ENCODE data around the gene DDX46.
"Not testable (repeated sequence)": the region's sequence is repeated elsewhere in the genome, so short reads cannot be mapped to it uniquely, and the experiment has no call there.

DDX46 gene, protein sequence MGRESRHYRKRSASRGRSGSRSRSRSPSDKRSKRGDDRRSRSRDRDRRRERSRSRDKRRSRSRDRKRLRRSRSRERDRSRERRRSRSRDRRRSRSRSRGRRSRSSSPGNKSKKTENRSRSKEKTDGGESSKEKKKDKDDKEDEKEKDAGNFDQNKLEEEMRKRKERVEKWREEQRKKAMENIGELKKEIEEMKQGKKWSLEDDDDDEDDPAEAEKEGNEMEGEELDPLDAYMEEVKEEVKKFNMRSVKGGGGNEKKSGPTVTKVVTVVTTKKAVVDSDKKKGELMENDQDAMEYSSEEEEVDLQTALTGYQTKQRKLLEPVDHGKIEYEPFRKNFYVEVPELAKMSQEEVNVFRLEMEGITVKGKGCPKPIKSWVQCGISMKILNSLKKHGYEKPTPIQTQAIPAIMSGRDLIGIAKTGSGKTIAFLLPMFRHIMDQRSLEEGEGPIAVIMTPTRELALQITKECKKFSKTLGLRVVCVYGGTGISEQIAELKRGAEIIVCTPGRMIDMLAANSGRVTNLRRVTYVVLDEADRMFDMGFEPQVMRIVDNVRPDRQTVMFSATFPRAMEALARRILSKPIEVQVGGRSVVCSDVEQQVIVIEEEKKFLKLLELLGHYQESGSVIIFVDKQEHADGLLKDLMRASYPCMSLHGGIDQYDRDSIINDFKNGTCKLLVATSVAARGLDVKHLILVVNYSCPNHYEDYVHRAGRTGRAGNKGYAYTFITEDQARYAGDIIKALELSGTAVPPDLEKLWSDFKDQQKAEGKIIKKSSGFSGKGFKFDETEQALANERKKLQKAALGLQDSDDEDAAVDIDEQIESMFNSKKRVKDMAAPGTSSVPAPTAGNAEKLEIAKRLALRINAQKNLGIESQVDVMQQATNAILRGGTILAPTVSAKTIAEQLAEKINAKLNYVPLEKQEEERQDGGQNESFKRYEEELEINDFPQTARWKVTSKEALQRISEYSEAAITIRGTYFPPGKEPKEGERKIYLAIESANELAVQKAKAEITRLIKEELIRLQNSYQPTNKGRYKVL

DNA sequence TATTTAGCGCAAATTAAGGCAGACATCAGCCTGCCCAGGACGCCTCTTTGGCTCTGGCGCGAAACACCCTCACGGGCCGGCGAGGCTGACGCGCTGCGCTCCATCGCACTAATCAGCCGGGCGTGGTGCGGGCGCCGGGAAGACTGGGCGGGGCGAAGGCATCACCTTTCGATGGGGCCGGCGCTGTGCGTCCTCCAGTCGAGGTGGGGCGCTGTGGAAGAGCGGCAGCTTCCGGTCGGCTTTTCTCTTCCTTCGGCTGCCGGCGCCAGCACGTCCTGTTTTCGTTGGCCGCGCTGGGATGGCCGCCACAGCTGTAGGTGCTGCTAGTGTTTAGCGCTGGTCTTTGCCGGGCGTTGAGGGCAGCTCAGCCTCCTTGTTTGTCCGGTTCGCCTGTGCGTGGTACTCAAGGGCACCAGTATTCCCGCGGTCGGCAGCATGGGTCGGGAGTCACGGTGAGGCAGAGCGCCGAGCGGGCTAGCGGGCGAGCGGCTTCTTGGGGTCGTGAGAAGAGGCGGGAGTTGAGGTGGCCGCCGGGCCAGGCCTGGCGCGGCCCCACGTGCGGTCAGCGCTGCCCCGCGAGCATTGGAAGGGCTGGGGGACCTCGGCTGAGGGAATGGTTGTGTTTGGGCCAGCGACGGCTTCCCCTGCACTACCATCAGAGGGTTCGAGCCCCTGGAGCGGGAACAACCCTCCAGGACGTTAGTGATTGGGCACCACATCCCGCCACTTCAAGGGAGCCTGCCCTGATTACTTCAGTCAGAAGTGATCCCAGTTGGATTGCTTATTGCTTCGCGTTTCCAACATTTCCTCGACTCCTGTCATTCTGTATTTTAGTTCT is at the start of gene DDX46:
TSS of gene DDX46 (plus strand) at position 276 of the 838 bp plus-strand sequence. CDS start at position 436, 160 bp downstream.
- peak; percentile 95 for DNase-seq
- in situ Hi-C loops (cut with MboI; ENCODE audit: low pct_unique_long_range_greater_than_20kb, low sequenced_read_pairs) = no loop called here

DNA sequence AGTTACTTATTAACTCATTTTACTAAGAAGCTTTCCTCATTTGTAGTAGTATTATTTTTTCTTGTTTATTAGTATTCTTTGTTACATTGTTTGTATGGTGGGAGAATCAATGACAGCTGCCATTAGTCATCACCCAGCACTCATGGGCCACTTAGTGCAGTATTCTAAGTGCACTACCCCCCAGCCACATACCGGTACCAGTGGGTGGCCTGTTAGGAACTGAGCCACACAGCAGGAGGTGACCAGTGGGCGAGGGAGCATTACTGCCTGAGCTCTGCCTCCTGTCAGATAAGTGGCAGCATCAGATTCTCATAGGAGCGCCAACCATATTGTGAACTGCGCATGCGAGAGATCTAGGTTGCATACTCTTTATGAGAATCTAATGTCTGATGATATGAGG is 44.5 kb upstream of the DDX46 start:
- in situ Hi-C loops (cut with MboI; ENCODE audit: low pct_unique_long_range_greater_than_20kb, low sequenced_read_pairs) = no loop called here
- DNase-seq = no peak

DNA sequence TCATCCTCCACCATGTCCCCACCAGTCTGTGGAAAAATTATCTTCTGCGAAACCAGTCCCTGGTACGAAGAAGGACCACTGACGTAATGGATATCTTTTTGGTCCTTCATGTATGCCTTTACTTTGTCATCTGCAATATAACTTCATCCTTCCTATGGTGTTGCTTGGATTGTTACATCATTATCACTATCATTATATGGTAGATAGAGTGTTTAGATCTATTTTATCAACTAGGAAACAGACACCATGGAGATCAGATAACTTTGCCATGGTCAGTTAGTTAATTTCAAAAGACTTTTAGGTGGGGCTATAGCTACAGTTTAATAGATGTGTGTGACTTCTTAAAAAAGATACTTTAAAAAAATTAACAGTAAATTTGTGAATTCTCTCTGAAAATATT is 44.0 kb upstream of the DDX46 start:
- DNase-seq = no peak
- in situ Hi-C loops (cut with MboI; ENCODE audit: low pct_unique_long_range_greater_than_20kb, low sequenced_read_pairs) = no loop called here

DNA sequence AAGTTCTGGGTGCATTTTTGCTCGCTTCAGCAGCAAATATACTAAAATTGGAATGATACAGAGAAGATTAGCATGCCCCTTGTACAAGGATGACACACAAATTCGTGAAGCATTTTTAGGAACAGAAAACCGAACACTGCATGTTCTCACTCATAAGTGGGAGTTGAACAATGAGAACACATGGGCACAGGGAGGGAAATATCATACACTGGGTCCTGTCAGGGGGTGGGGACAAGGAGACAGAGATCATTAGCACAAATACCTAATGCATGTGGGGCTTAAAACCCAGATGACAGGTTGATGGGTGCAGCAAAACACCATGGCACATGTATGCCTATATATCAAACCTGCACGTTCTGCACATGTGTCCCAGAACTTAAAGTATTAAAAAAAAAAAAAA is 43.1 kb upstream of the DDX46 start:
- in situ Hi-C loops (cut with MboI; ENCODE audit: low pct_unique_long_range_greater_than_20kb, low sequenced_read_pairs); DNase-seq: not testable (repeated sequence)

DNA sequence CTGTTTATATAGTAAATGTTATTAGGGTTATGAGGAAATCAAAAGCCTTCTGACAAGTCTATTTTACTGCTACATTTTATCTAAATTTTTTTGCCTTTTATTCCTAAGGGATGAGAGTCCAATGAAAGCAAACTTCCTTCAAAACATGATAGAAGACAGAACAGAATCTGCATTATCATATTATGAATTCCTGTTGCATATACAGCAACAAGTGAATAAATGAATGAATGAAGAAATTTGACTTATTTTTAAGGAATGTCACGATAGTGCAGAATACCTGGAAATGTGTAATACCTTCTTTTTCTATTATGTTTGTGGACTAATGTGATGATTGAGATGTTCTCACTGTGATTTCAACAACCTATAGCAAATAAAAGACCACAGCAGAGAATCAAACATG is 33.7 kb upstream of the DDX46 start:
- in situ Hi-C loops (cut with MboI; ENCODE audit: low pct_unique_long_range_greater_than_20kb, low sequenced_read_pairs) = no loop called here
- DNase-seq = no peak

DNA sequence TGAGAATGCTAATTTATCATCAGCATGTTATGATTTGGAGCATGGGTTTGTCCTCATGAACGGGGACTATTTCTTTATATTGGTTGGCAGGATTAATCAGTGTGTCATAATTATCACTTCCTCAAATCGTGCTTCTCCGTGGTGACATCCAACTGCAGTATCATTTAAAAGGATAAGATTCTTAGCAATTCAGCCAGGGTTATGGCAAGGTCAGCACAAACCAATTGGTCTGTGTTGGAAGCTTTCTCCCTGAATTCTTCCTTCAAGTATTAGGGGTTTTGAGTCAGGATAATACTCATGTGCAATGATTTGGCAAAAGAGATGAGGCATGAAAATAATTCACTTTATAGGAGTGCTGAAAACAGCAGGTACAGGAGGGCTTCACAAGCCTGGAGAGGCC is 25.8 kb upstream of the DDX46 start:
- in situ Hi-C loops (cut with MboI; ENCODE audit: low pct_unique_long_range_greater_than_20kb, low sequenced_read_pairs) = no loop called here
- peak; percentile 7 for DNase-seq

DNA sequence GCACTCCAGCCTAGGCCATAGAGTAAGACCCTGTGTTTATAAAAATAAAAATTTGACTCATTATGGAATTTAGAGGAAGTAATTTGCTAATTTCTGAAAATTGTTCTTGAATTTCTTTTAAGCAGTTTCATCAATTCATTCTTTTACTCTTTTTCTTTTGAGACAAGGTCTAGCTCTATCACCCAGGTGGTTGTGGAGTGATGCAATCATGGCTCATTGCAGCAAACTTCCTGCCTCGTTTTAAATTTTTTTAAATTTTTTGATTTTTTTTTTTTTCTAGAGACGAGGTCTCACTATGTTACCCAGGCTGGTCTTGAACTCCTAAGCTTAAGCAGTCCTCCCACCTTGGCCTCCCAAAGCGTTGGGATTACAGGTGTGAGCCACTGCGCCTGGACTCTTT is 23.3 kb upstream of the DDX46 start:
- peak; percentile 11 for DNase-seq
- in situ Hi-C loops (cut with MboI; ENCODE audit: low pct_unique_long_range_greater_than_20kb, low sequenced_read_pairs) = no loop called here

DNA sequence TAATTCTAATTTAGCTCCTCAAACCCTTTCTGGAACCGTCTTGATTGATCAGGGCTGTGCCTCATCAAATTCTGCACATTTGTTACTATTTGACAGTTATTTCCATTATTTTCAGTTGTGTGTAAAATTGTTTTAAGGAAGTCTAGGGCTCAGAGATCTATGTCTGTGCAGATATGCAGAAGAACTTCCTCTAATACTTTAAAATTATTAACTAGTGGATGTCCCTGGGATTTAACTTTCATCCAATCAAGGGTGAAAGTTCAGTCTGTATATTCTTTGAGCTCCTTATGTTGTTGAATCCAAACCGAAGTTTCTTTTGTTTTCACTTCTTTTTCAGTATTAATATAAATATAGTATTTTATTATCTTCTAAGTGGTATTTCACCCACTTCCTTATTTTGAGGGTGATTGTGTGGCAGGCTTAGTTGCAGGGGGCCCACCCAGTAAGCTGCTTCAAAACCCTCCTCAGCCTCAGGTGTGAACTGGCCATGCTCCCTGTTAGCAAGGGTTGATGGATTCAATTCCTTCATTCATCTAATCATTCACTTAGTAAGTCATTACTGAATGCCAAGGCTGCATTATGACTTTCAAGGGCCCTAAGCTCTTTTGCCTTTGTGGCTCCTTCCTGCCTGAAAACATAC is 22.3 kb upstream of the DDX46 start:
- in situ Hi-C loops (cut with MboI; ENCODE audit: low pct_unique_long_range_greater_than_20kb, low sequenced_read_pairs) = no loop called here

DNA sequence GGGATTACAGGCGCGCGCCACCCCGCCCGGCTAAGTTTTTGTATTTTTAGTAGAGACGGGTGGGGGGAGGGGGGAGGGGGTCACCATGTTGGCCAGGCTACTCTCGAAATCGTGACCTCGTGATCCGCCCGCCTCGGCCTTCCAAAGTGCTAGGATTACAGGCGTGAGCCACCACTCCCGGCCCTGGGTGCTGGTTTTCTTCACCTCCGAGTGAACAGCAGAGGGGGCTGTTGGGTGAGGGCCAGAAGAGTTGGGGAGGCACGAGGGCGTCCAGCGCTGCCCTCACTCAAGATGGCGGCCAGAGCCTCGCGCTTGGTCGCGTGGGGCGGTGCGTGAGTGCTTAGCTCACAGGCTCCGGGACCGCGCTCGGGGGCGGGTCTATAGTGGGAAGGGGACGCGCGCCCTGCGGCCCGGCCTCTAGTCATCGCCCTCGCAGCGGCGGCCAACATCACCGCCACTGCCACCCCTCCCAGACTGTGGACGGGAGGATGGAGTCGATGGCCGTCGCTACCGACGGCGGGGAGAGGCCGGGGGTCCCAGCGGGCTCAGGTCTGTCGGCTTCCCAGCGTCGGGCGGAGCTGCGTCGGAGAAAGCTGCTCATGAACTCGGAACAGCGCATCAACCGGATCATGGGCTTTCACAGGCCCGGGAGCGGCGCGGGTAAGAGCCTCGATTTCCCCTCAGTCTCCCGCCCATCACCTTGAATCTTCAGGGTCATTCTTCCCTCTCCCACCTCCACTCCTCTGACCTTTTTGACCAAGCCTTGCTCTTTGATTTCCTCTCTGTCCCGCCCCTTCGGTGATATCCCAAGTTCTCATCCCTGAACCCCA is 20.2 kb upstream of the DDX46 start, which contains the start of gene CAMLG:
TSS of gene CAMLG (plus strand) at position 416 of the 830 bp plus-strand sequence. CDS start at position 489, 73 bp downstream.
- peak; percentile 99 for DNase-seq
- in situ Hi-C loops (cut with MboI; ENCODE audit: low pct_unique_long_range_greater_than_20kb, low sequenced_read_pairs) = no loop called here

More for the DNA sequence above, 22.3 kb upstream of the DDX46 start:
- DNase-seq = peak; percentile 13

DNA sequence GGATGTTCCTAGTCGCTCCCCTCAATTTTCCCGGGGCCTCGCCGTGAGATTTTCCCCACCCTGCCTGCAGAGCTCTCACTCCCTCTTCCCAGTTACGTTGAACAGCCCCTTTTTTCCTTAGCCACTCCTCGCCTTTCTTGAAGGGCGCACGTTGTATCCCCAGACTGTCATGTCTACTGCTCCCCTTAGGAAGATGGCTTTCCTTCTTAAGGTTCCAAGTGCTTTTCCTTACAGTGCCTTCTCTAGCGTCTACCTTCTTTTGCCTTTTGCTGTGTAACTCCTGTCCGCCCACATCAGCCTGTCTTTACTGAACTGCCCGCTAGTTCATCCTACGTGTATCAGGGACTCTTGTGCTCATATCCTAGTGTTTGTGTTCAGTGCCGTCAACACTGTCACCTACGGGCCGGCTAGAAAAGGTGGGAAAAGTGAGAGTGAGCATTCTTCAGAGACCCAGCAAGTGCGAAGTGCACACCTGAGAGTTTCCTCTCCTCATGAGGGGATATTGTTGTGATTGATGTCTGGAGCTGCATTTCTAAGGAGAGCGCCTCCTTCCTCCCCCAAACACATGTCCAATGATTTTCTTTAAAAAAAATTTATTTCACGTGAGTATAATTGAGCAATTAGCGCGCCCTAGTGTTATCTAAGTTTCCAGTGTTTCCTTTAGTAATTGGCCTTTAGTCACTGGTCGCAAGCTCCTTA is 19.5 kb upstream of the DDX46 start:
- in situ Hi-C loops (cut with MboI; ENCODE audit: low pct_unique_long_range_greater_than_20kb, low sequenced_read_pairs) = no loop called here
- peak; percentile 68 for DNase-seq

DNA sequence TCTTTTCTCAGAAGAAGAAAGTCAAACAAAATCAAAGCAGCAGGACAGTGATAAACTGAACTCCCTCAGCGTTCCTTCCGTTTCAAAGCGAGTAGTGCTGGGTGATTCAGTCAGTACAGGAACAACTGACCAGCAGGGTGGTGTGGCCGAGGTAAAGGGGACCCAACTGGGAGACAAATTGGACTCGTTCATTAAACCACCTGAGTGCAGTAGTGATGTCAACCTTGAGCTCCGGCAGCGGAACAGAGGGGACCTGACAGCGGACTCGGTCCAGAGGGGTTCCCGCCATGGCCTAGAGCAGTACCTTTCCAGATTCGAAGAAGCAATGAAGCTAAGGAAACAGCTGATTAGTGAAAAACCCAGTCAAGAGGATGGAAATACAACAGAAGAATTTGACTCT is 17.5 kb upstream of the DDX46 start:
- in situ Hi-C loops (cut with MboI; ENCODE audit: low pct_unique_long_range_greater_than_20kb, low sequenced_read_pairs) = no loop called here
- no peak for DNase-seq

DNA sequence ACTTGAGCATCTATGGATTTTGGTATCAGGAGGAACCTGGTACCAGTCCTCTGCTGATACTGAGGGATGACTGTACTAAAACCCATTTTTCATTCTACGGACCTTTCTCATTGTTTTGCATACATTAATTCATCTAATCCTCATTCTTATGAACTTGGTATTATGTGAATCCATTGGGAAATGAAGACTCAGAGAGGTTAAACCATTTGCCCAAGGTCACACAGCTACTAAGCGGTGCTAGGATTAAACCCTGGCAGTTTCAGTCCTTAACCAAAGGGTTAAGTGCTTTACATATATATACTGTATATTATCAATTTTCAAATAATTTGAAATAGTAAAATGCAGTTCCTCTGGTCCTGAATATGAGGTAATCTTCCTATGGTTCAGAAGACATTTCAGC is 16.4 kb upstream of the DDX46 start:
- no peak for DNase-seq
- in situ Hi-C loops (cut with MboI; ENCODE audit: low pct_unique_long_range_greater_than_20kb, low sequenced_read_pairs) = no loop called here

DNA sequence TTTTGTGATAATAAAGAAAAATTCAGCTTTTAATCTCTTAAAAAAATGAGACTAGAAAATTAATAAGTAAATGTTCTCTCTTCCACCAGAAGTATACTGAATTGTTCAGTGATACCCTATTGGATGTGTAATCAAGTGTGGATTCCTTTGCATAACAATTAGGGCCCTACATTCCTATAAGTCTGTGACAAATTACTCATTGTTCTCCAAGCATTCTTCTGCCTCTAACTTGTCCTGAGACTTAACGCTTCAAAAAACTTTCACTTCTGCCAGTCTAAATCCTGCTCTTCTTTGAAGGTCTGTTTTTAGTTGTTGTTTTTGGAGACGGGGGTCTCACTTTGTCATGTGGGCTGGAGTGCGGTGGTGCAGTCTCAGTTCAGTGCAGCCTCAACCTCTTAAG is 9.2 kb upstream of the DDX46 start:
- DNase-seq = no peak
- in situ Hi-C loops (cut with MboI; ENCODE audit: low pct_unique_long_range_greater_than_20kb, low sequenced_read_pairs) = no loop called here

DNA sequence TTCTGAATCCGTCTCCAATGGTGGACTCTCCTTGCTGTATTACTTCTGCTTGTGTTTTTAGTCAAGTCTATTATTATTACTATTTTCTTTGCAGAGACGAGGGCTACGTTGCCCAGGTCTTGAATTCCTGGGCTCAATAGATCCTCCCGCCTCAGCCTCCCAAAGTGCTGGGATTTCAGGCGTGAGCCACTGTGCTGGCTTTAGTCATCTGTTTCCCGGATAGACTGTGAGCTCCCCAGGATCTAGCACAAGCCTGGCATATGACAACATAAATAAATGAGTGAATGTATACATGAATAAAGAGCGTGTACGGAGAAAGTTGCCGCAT is 439 bp upstream of the DDX46 start:
- in situ Hi-C loops (cut with MboI; ENCODE audit: low pct_unique_long_range_greater_than_20kb, low sequenced_read_pairs) = no loop called here
- no peak for DNase-seq

DNA sequence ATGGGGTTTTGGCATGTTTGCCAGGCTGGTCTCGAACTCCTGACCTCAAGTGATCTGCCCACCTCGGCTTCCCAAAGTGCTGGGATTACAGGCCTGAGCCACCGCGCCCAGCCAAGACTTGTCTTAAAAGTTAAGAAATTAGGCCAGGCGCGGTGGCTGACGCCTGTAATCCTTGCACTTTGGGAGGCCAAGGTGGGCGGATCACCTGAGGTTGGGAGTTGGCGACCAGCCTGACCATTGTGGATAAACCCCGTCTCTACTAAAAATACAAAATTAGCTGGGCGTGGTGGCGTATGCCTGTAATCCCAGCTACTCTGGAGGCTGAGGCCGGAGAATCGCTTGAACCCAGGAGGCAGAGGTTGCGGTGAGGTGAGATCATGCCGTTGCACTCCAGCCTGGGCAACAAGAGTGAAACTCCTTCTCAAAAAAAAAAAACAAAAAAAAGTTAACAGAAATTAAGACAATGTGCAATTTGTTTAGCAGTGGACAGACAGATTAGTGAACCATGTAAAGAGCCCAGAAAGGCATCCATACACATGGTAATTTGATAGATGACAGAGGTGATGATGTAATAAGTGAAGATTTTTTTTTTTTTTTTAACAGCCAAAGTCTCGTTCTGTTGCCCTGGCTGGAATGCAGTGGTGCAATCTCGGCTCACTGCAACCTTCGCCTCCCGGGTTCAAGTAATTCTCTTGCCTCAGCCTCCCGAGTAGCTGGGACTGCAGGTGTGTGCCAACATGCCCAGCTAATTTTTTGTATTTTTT is 9.1 kb downstream of the DDX46 start:
- DNase-seq; in situ Hi-C loops (cut with MboI; ENCODE audit: low pct_unique_long_range_greater_than_20kb, low sequenced_read_pairs): not testable (repeated sequence)

DNA sequence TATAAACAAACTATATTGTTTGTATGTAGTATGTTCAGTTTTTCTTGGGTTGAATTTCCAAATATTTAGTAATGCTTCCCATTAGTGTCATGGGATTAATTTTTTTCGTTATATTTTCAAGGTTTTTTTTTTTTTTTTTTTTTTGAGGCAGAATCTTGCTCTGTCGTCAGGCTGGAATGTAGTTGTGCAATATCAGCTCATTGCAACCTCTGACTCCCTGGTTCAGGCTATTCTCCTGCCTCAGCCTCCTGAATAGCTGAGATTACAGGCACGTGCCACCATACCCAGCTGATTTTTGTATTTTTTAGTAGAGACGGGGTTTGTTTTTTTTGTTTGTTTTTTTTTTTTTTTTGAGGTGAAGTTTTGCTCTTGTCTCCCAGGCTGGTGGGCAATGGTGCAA is 10.6 kb downstream of the DDX46 start:
- DNase-seq = no peak
- in situ Hi-C loops (cut with MboI; ENCODE audit: low pct_unique_long_range_greater_than_20kb, low sequenced_read_pairs) = no loop called here
